ENCODE data around the gene TGM1. TPM values are rescaled to one million over a fixed set of nuclear protein-coding genes. Genes with fewer than 3 reads are reported as not detected.

The TGM1 gene
- total RNA-seq, 3 donors from 2014 or later, result 2.6 to 8.1 (median 2.6) TPM

DNA sequence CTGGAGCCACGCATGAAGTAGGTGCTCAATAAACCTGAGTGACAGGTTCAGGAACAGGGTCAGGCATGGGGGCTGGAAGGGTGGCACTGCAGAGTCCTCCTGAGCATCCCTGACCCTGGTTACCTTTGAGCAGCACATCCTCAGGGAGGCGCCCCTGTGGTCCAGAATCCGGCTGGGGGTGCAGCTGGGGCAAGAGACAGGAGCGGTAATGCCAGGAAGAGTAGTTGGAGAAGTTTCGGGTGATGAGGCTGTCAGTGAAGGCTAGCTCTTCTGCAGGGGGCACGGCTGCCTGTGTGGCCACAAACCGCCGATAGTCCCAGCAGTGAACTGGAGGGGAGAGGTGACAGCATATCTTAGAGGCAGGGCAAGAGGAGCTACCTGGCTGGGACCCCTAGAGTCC lies 6.4 kb upstream of the TGM1 start:
- no peak overlapping the region for H3K4me3 Mint-ChIP-seq
- H3K9me3 Mint-ChIP-seq, result no peaks in the 10 kb centered on the region
- H3K36me3 Mint-ChIP-seq (ENCODE audit: insufficient read depth), result peaks cover 15% of the 10 kb centered on the region
- peaks cover 31% of the 10 kb centered on the region for H3K4me1 Mint-ChIP-seq (ENCODE audit: low read depth)
- DNase-seq, result no peak
- no peaks in the 10 kb centered on the region for H3K27me3 Mint-ChIP-seq (ENCODE audit: low read depth)
- no peak for ATAC-seq

DNA sequence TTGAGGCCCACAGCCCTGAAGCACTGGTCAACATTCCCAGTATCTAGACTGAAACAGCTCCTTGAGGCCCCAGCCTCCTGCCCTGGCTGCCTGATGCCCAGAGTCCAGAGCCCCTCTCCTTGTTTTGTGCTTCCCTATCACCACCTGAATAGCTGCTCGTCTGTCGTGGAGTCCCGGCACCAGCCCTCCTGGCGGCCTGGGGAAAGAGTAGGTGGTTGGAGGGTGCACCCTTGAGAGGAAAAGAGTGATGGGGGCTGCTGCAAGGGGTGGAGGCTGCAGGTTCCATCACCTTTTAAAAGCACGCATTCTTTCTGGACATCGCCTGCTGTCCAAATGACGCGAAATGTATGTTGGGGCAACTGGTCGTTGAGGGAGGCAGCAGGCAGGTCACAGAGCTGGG lies 5.2 kb upstream of the TGM1 start:
- DNase-seq, result no peak
- H3K4me1 Mint-ChIP-seq (ENCODE audit: low read depth), result peaks cover 20% of the 10 kb centered on the region
- H3K27me3 Mint-ChIP-seq (ENCODE audit: low read depth), result no peaks in the 10 kb centered on the region
- ATAC-seq, result no peak
- no peak overlapping the region for H3K4me3 Mint-ChIP-seq
- peaks cover 15% of the 10 kb centered on the region for H3K36me3 Mint-ChIP-seq (ENCODE audit: insufficient read depth)
- H3K9me3 Mint-ChIP-seq, result no peaks in the 10 kb centered on the region

DNA sequence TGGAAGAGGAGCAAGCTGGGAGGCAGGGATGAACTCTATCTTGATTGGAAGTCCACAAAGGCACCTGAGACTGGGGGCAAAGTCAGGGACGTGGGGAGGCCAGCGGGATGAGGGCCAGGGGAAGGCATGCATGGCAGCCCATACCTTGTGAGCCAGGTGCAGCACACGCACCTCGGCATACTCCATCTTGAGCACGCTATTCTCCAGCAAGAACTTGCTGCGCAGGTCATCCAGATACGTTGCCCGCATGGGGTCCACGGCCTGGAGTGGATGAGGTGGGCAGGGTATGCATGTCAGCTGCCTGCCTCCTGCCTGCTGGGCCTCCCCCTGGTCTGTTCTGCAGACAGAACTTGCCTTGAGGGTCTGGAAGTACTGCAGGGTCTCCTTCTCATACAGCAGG lies 4.5 kb upstream of the TGM1 start:
- H3K27me3 Mint-ChIP-seq (ENCODE audit: low read depth), result no peaks in the 10 kb centered on the region
- DNase-seq, result no peak
- no peak overlapping the region for H3K4me3 Mint-ChIP-seq
- peaks cover 14% of the 10 kb centered on the region for H3K4me1 Mint-ChIP-seq (ENCODE audit: low read depth)
- peaks cover 15% of the 10 kb centered on the region for H3K36me3 Mint-ChIP-seq (ENCODE audit: insufficient read depth)
- no peaks in the 10 kb centered on the region for H3K9me3 Mint-ChIP-seq
- ATAC-seq, result no peak

DNA sequence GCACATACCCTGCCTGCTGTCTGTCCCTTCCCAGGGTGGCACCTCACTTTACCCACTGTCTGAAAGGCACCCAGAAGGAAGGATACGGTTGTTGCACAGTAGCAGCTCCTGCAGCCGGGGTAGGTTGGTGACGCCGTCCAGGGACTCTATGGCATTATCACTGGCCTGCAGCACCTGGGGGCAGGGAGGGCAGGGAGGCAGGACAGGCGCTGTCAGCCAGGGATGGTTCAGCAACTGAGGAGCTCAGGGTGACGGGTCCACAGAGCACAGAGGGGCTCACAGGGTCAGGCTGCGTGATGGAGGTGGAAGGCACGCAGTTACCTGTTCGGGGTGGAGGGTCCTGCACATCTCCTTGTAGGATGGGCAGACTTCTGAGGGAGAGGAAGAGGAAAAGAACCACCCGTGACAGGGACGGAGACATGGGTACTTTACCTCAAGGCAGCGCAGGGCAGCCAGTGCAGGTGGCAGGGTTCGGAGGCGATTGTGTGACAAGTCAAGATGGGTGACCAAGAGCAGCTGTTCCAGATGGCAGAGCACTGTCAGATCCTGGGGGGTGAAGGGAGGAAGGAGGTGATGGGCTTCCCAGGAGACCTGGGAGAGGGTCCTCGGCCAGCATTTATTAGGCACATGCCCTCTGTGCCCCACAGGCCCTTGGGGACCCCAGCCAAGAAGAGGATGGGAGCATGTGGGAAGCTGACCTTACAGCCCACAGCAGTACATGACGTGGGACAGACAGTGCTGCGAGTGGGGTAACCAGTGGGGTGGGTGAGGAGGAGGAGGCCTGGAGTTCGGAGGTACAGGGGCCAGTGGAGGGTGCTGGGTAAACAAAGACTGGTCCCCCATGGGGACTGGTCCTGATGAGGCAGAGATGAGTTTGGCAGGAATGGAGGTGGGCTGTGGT lies 3.6 kb upstream of the TGM1 start:
- DNase-seq (no peak), ATAC-seq (no peak)
- no peaks in the 10 kb centered on the region for H3K9me3 Mint-ChIP-seq
- no peak overlapping the region for H3K4me3 Mint-ChIP-seq
- H3K27me3 Mint-ChIP-seq (ENCODE audit: low read depth), result no peaks in the 10 kb centered on the region
- peaks cover 5% of the 10 kb centered on the region for H3K4me1 Mint-ChIP-seq (ENCODE audit: low read depth)
- H3K36me3 Mint-ChIP-seq (ENCODE audit: insufficient read depth), result peaks cover 19% of the 10 kb centered on the region

DNA sequence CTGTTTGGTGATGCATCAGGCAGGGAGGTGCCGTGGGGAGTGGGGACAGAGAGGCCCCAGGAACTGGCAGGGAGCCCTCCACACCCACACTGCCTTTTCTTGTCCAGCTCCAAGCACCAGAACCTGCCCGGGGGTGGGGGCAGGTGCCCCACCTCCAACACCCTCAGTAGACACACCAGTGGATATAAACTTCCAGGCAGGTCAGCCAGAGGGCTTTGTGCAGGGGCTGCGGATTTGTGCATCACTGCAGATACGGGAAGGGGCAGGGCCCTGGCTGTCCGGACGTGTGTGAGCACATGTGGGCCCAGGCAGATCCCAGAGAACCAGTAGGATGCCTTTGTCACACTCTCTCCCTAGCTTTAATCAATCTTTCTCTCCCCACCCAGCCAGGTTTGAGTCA lies 1.3 kb upstream of the TGM1 start:
- H3K36me3 Mint-ChIP-seq (ENCODE audit: insufficient read depth), result peaks cover 21% of the 10 kb centered on the region
- H3K4me1 Mint-ChIP-seq (ENCODE audit: low read depth), result no peaks in the 10 kb centered on the region
- H3K27me3 Mint-ChIP-seq (ENCODE audit: low read depth), result no peaks in the 10 kb centered on the region
- DNase-seq, result no peak
- no peak for ATAC-seq
- H3K9me3 Mint-ChIP-seq, result no peaks in the 10 kb centered on the region
- H3K4me3 Mint-ChIP-seq, result no peak overlapping the region

DNA sequence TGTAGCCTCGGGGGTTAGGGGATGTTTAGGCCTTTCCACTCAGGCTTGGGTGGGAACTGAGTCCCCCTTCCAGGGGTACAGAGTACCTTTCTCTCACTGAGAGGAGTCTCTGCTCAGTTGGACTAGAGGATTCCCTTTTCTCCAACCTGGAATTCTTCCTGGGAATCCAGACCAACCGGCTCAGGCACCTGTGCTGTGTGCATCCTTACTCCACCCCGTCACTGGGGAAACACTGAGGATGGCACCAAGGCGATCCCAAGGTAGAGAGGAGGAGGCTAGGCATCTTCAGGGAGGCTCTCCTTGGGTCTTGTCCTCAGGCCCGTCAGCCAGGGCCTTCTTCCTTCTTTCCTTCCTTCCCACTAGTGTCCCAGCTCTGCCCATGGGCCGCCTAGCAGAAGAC lies 871 bp upstream of the TGM1 start:
- peaks cover 21% of the 10 kb centered on the region for H3K36me3 Mint-ChIP-seq (ENCODE audit: insufficient read depth)
- no peak for DNase-seq

DNA sequence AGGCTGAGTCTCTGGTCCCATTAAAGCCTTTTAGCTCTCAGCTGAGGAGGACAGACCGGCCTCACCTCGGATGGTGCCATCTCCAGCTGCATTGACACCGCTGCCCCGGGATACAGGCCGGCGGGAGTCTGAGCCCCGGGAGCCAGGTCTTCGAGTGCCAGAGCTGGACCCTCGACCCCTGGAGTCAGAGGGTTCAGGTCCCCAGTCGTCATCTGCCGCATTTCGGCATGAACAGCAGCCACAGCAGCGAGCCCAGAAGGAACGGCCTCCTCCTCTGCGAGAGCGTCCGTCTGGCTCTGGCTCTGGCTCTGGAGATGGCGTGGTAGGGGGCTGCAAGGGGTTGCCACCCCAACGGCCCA lies 1.0 kb downstream of the TGM1 start:
- Mint-ChIP-seq H3K4me3 (no peak overlapping the region), H3K36me3 (ENCODE audit: insufficient read depth) (peaks cover 13% of the 10 kb centered on the region), H3K4me1 (ENCODE audit: low read depth) (no peaks in the 10 kb centered on the region), H3K27me3 (ENCODE audit: low read depth) (no peaks in the 10 kb centered on the region), H3K9me3 (no peaks in the 10 kb centered on the region)
- no peak for ATAC-seq
- no peak for DNase-seq

More for the DNA sequence above, 871 bp upstream of the TGM1 start:
- no peaks in the 10 kb centered on the region for H3K4me1 Mint-ChIP-seq (ENCODE audit: low read depth)
- no peaks in the 10 kb centered on the region for H3K27me3 Mint-ChIP-seq (ENCODE audit: low read depth)
- no peaks in the 10 kb centered on the region for H3K9me3 Mint-ChIP-seq
- ATAC-seq, result no peak
- H3K4me3 Mint-ChIP-seq, result no peak overlapping the region

DNA sequence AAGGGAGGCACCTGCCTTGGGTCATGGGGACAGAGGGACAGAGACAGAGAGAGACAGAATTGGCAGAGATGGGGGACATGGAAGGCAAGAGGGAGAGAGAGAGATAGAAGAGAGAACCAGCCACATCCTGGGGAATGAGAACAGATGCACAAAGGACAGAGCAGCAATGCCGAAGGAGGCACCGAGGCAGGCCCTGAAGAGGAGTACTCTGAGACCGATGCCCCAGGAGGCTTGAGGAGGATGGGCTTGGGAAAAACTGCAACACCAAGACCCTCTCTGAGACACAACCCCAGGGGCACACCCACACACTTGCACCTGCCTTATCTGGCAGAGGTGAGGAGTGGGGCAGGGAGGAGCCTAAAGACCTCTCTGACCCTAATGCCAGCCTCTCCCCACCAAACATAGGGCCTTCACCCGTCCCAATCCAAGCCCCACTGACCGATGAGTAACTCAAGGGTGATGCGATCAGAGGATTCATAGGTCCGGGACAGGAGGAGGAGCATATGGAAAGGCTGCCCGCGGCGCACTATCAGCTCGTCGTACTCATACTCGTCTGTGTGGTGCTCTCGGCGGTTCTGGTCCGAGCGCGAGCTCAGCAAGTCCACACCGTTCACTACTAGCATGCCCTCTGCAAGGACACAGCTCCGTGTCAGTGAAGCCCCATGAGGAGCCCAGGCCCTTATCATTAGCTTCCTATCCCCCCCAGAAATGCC lies 1.6 kb downstream of the TGM1 start:
- no peak overlapping the region for H3K4me3 Mint-ChIP-seq
- H3K4me1 Mint-ChIP-seq (ENCODE audit: low read depth), result no peaks in the 10 kb centered on the region
- no peaks in the 10 kb centered on the region for H3K27me3 Mint-ChIP-seq (ENCODE audit: low read depth)

DNA sequence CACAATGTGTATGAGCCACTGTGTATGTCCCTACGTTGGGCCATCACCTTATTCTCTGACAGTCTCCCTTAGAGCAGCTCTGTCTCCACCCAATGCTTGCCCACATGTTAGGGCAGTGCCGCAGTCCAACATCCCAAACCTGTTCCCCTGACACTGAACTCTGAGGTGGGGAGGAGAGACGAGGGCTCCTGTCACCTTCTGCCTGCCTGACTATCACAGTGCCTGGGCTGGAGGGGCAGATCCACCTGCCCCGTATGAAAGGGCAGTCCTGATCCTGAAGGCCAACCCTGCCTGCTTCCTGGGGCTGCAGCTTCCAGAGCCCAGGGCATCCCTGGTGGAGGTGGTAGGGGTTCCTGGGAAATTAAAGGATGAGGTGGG lies 2.2 kb downstream of the TGM1 start:
- H3K36me3 Mint-ChIP-seq (ENCODE audit: insufficient read depth), result peaks cover 7% of the 10 kb centered on the region
- H3K9me3 Mint-ChIP-seq, result no peaks in the 10 kb centered on the region
- H3K4me1 Mint-ChIP-seq (ENCODE audit: low read depth), result no peaks in the 10 kb centered on the region
- no peaks in the 10 kb centered on the region for H3K27me3 Mint-ChIP-seq (ENCODE audit: low read depth)
- H3K4me3 Mint-ChIP-seq, result no peak overlapping the region
- DNase-seq (no peak), ATAC-seq (no peak)

More for the DNA sequence above, 1.6 kb downstream of the TGM1 start:
- no peaks in the 10 kb centered on the region for H3K9me3 Mint-ChIP-seq
- no peak for ATAC-seq
- H3K36me3 Mint-ChIP-seq (ENCODE audit: insufficient read depth), result peaks cover 8% of the 10 kb centered on the region
- no peak for DNase-seq

DNA sequence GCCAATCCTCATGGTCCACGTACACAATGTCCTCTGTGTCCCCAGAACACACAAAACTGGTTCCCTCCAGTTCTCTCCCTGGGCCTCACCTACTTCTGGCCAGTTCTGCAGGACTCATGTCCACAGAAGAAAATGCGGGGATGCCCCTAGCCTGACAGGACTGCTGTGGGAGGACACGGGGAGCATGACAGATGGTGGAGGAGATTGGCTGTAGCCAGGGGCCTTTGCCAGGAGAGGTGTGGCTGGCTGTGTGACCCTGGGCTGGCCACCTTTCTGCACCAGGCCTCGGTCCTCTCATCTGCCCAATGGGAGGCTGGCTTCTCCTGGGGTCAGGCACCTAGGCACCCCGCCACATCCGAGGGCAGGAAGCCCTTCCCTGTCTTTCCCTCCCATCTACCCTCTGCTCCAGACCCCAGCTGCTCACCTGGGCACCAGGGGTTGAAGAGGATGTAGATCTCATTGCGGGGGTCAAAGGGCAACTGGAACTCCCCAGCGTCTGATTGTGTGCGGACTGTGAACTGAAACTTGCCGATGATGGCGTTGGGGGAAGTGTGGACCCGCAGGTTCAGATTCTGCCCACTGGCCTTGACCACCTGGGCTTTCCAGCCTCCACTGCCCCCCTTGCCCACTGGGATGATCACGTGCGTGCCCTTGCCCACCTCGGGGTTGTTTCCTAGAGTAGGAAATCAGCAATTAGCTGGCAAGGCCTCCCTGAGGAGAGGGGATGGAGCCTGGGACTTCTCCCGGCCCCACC lies 2.8 kb downstream of the TGM1 start:
- Mint-ChIP-seq H3K9me3 (no peaks in the 10 kb centered on the region), H3K4me1 (ENCODE audit: low read depth) (no peaks in the 10 kb centered on the region), H3K4me3 (no peak overlapping the region), H3K27me3 (ENCODE audit: low read depth) (no peaks in the 10 kb centered on the region), H3K36me3 (ENCODE audit: insufficient read depth) (peaks cover 10% of the 10 kb centered on the region)
- ATAC-seq (no peak), DNase-seq (no peak)

DNA sequence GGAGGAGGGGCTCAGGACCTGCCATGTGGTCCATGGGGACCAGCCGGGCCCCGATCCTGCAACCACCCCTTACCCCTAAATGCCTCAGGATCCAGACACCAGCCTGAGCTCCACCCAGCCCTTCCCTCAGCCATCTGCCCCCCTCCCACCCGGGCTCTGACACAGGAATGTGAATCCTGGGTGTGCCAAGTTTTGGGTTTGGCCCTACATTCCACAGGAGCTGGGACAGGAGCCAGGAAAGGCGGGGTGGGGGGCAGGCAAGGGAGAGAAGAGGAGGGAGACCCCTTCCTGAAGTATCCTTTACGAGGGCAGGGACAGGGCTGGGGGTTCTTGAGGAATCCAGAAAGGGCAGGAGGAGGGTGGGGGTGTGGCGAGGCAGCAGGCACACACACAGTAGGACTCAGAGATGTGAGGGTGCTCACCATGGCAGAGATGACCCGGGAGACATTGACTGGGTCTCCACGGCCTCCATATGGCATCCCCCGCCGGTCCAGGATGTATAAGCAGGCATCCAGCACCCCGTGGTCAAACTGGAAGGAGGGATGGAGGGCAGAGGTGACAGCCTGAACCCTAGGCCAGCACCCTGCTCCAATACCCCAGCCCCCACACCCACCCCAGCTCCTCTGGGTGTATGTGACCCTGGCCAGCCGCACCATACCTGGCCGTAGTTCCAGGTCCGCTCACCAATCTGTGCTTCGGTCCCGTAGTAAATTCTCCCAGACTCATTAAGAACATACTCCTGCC lies 3.5 kb downstream of the TGM1 start:
- no peaks in the 10 kb centered on the region for H3K4me1 Mint-ChIP-seq (ENCODE audit: low read depth)
- no peak overlapping the region for H3K4me3 Mint-ChIP-seq
- H3K36me3 Mint-ChIP-seq (ENCODE audit: insufficient read depth), result peaks cover 12% of the 10 kb centered on the region
- no peaks in the 10 kb centered on the region for H3K27me3 Mint-ChIP-seq (ENCODE audit: low read depth)
- ATAC-seq, result no peak
- DNase-seq, result no peak
- H3K9me3 Mint-ChIP-seq, result no peaks in the 10 kb centered on the region

DNA sequence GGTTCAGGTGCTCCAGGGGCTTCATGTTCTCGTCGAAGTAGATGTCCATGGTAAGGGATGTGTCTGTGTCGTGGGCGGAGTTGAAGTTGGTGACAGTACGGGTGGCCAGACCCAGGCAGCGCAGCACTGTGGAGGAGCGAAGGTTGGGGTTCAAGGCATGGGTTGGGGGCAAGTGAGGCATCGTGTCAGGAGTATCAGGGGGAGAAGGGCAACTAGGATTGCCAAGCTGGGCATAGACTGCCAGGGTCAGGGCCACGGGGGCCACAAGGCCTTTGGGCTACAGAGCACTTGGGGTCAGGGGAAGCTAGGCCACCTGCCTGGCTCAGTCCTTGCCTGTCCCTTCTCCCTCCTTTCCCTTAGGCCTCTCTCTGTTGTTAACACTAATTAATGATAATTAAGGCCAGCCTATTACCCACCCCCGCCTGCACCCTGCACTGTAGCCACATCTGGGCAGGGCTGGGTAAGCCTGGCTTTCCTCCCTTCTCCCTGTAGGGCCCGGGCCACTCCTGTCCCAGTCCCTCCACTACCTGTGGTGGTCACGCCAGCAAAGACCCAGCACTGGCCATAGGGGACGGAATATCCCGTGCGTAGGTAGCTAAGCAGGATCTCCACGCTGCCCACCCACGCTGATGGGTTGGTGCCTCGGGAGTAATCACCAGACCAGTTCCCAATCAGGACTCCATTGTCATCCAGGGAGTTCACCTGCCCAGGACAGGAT lies 4.3 kb downstream of the TGM1 start:
- peaks cover 18% of the 10 kb centered on the region for H3K36me3 Mint-ChIP-seq (ENCODE audit: insufficient read depth)
- ATAC-seq, result no peak

DNA sequence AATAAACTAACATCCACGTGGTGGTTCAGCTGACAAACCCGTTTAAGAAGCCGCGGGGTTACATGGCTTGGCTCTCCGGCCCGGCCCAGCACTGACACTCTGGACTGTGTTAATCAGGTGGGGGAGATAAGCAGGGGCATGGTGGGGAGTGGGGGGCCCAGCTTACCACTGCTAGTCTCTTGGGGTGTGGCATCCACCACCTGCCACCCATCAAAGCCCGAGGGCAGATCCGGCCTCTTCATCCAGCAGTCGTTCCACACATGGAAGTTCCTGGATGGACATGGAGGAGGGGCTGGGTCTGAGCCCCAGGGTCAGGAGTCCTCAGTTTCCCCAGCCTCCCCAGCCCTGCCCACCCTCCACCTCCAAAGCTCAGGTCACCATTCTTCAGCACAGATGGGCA lies 4.9 kb downstream of the TGM1 start:
- no peak for DNase-seq
- no peak for ATAC-seq
- Mint-ChIP-seq H3K9me3 (no peaks in the 10 kb centered on the region), H3K27me3 (ENCODE audit: low read depth) (no peaks in the 10 kb centered on the region), H3K4me1 (ENCODE audit: low read depth) (no peaks in the 10 kb centered on the region), H3K36me3 (ENCODE audit: insufficient read depth) (peaks cover 19% of the 10 kb centered on the region), H3K4me3 (no peak overlapping the region)

More for the DNA sequence above, 4.3 kb downstream of the TGM1 start:
- Mint-ChIP-seq H3K4me1 (ENCODE audit: low read depth) (no peaks in the 10 kb centered on the region), H3K4me3 (no peak overlapping the region), H3K27me3 (ENCODE audit: low read depth) (no peaks in the 10 kb centered on the region), H3K9me3 (no peaks in the 10 kb centered on the region)
- no peak for DNase-seq

All from activated T-cell treated with anti-CD3 and anti-CD28 coated beads, Interleukin-2, amount 50 U/mL, for 4 hours (primary cell).